ENCODE results near the gene STARD3.

DNA sequence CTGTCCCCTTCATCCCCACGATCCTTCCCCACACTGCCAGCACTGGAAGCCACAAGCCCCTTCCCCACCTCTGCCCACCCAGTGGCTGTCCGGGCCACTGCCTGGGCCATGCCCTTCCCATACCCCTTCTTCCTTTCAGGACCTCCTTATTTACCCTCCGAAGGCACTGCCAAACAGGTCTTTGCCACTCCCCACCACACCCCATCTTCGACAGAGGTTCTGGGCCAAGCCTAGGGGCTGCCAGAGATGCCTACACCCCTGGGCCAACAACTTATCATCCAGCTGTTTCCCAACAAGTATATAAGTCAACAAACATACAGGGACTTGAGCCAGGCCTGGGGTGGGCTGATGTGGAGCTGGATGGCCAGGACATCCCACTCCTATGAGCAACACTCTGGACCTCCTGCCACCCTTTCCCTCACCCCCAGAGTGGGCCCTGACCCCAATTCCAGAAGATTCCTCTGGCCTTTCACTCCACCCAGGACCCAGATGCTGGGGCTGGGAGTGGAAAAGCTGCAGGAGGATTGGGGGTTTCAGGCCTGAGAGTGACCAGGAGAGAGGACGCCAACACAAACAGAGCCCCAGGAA is 11.7 kb upstream of the STARD3 start:
- TF ChIP-seq, protein P1, sequence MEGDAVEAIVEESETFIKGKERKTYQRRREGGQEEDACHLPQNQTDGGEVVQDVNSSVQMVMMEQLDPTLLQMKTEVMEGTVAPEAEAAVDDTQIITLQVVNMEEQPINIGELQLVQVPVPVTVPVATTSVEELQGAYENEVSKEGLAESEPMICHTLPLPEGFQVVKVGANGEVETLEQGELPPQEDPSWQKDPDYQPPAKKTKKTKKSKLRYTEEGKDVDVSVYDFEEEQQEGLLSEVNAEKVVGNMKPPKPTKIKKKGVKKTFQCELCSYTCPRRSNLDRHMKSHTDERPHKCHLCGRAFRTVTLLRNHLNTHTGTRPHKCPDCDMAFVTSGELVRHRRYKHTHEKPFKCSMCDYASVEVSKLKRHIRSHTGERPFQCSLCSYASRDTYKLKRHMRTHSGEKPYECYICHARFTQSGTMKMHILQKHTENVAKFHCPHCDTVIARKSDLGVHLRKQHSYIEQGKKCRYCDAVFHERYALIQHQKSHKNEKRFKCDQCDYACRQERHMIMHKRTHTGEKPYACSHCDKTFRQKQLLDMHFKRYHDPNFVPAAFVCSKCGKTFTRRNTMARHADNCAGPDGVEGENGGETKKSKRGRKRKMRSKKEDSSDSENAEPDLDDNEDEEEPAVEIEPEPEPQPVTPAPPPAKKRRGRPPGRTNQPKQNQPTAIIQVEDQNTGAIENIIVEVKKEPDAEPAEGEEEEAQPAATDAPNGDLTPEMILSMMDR (IDR thresholded peaks at IDR 0.05; ENCODE audit: low read length), result no peak
- TF ChIP-seq EZH2 (IDR thresholded peaks at IDR 0.05; ENCODE audit: borderline replicate concordance, low read length), result no peak
